ENCODE measurements around the gene DOCK2.
"Not testable (repeated sequence)": the region's sequence is repeated elsewhere in the genome, so short reads cannot be mapped to it uniquely, and the experiment has no call there.

DOCK2 gene

GRCh38 chr5:169789417-169789940 is 152.4 kb downstream of the DOCK2 start:
- no peak for DNase-seq (ENCODE audit: low spot score)

DNA sequence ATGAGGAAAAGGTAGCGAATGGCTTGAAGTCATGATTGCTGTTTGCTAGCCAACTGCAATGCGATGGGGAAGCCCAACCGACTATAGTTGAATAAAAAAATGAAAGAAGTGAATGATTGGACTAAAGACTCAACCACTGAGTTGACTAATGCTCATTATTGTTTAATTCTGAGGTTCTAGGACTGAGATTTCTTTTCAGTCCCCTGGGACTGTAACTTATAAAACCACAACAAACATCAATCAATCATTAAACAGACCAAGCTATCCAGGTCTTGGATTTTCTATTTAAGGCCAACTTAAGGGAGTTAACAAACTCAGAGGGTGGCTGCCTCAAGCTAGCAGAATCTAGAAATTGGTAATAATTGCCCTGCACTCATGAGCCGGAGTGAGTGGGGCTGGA is 154.2 kb downstream of the DOCK2 start:
- no peak for DNase-seq (ENCODE audit: low spot score)

DNA sequence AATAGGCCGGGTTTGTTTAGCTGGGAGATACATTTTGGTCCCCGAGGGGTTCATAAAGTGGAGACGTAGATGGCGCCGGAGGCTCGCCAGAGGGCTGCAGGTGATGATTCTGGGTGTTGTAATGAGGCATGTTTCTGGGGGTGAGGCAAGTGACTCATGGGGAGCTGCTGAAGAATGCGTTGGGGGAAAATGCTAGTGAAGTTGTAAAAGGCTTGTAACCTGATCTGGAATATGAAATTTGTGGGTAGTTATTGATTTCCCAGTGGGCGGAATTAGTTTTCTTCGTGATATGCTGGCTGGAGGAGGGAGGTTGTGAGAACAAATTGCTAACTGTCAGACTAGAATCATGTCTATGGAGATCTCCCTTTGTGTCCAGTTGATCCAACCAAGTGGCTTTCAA is 158.3 kb downstream of the DOCK2 start:
- DNase-seq (ENCODE audit: low spot score): no peak

DNA sequence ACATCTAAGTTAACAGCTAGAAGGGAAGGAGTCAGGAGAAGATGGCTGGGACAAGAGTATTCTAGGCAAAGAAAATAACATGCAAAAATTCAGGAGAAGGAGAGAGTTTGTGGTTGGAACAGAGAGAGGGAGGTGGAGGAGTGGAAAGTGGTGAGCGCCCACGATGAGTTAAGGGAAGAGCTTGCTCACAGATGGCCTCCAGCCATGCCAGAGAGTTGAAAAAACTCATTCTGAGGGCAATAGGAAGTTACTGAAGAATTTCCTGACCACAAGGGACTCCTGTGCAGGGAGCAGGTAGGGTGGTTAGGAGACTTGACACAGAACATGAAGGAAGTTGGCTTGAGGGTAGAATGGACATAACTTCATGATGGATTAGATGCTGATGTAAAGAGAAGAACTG is 159.7 kb downstream of the DOCK2 start:
- no peak for DNase-seq (ENCODE audit: low spot score)

- no peak for DNase-seq (ENCODE audit: low spot score)
Observed at GRCh38 chr5:169797577-169797976, 160.5 kb downstream of the DOCK2 start.

GRCh38 chr5:169798438-169798837 is 161.4 kb downstream of the DOCK2 start:
- DNase-seq (ENCODE audit: low spot score): no peak

DNA sequence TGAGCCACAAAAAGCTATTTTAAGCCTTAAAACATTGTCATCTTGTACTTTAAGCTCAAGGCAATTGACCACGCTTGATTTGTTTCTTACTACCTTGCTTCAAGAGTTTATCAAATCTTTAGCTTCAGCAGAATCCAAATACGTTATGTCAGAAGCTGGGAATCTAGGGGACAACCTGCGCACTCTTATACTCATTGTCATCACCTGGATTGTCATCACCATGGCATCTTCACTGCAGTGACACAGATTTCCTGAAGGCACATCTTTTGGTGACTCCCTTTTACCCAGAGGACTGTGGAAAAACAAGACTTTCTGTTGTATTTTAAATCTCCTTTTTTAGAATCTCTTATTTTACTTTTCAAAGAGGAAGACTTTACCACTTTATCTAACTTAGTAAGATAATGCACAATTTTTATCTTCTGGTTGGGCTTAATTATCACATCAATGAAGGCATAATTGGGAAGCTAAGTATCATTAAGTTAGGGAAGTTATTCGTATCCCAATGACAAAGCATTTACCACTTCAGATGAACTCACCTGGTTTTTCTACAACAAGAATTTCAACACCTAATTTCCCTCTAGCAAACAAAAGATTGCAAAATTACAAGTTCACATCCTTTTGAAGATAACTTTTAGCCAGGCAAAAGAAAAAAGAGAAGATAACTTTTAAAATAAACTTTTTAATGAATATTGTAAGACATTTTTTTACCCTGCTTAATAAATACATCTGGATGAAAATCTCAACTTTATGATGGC is 162.0 kb downstream of the DOCK2 start:
- no peak for DNase-seq (ENCODE audit: low spot score)

DNA sequence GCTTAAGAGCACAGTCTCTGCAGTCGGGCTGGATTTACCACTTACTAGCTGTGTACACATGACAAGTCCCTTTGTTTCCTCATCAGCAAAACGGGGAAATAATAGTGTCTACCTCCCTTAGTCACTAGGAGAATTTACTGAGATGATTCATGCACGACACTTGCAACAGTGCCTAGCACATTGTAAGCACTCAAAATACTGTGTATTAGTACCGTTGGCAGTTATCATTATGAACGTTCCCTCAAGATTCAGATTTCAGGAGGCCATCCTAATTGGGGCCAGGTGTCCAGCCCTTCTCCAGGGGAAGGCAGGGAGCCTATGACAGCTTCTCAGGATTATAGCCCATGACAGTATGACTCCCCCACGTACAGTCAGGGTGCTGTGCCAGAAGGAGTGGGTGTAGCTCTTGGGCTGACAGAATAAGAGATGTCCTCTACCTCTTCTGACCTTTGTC is 164.3 kb downstream of the DOCK2 start:
- DNase-seq (ENCODE audit: low spot score): no peak

DNA sequence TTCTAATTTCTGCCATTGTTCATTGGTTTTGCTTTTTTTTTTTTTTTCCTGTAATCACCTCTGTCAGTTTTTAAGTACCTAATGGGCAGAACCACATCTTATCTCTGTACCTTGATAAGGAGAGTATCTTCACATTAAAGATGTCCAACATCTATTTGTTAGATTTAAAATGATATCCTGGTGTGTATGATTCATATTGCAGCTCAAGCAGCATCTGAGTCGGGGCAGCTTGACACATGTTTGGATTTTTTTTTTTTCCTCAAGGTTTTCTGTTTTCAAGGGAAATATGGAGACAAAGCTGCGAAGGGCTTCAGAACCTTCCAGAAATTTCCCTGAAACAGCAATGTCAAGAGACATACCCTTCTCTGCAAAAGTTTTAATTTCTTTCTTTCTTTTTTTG is 164.7 kb downstream of the DOCK2 start:
- no peak for DNase-seq (ENCODE audit: low spot score)

- no peak for DNase-seq (ENCODE audit: low spot score)
Observed at GRCh38 chr5:169803077-169803981, 166.3 kb downstream of the DOCK2 start.

- DNase-seq (ENCODE audit: low spot score): no peak
Observed at GRCh38 chr5:169804861-169805260, 167.8 kb downstream of the DOCK2 start.

DNA sequence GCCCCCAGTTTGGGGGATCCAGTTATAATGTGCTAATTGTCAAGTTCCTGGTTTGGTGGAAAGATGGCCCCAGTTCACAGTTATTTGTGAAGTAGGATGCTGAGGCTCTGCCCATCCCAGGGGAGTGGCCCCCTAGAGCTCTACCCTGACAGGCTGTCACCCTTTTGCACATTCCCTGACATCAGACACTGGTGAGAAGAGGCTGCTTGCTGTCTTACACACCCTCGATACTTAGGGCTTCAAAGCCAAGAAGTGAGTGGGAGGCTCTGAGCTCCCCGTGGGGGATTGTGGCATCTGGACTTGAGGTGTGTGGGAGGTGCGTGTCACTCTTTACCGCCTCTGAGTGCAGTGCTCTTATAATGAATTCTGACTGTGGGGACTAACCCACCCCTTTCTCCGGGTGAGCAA is 168.5 kb downstream of the DOCK2 start:
- DNase-seq (ENCODE audit: low spot score): no peak

GRCh38 chr5:169805937-169806700 is 169.0 kb downstream of the DOCK2 start:
- DNase-seq (ENCODE audit: low spot score): no peak

DNA sequence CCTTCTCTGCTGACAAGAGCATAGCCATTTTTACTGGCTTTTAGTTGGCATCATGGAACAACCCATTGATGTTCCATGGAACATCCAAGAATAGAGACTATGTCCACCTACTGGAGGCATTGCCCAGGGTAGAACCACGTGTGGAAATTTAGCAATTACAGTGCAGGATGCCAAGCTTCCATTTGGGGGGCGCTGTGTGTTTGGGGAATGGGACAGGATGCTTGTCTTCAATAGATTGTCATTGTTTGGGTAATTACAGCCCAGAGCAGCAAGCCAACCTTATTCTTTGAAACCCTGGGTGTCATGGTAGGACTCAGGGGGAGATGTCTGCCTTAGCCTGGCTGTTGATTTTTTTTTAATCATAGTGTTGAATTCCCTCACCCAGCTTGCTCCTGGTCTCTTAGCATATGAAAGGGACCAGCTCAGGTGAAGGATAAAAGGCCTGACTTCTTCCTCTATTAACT is 171.1 kb downstream of the DOCK2 start:
- DNase-seq (ENCODE audit: low spot score): no peak

GRCh38 chr5:169808880-169809279 is 171.8 kb downstream of the DOCK2 start:
- not testable (repeated sequence) for DNase-seq (ENCODE audit: low spot score)

DNA sequence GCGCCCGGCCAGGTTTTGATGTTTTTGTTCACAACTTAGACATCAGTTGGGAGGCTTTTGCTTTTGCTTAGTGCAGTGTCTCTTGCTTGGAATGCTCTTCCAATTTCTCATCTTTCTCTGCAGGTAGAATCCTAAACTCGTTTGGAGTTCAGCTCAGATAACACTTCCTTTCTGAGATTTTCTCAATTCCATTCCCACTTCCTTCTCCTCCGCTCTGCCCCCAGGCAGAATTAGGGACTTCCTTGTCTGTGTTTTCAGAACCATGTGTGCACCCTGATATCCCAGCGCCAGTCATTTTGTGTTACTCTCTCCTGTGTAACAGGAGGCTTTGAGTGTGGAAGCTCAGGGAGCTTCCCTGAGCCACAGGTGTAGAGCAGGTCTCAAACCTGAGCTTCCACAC is 172.2 kb downstream of the DOCK2 start:
- no peak for DNase-seq (ENCODE audit: low spot score)

- DNase-seq (ENCODE audit: low spot score): no peak
Observed at GRCh38 chr5:169810524-169810923, 173.4 kb downstream of the DOCK2 start.

DNA sequence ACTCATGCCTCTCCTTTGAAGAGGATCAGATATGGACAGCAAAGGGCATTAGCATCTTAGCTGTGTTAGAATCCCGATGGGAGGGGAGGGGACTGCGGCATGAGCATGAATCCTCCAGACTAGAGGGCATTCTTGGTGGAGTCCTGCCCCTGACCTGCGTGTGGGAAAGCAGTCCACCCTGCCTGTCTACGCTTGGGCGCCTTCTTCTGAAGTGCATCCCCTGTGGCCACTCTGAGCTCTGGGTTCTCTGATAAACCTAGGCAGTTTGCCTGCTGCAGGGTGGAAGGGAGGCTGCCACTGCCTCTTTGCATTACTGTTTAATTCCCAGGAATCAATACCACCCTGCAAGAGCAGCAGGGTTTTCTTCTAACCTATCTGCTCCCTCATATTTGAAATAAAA is 173.9 kb downstream of the DOCK2 start:
- no peak for DNase-seq (ENCODE audit: low spot score)

DNA sequence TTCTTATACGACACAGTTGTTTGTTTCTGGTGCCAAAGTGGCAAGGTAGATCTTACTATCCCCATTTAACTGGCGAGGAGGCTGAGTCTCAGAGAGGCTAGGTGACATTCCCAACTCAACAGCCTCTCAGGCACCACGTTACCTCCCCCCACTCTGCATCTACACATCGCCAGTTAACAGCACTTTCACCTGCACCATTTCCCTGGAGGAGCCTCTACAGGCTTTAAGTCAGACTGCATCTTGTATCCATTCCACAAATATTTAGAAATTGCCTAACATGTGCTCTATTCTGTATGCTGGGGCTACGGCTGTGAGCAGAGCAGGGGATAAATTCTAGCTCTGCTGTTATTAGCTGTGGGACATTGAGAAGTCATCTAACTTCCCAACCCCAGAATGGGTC is 174.6 kb downstream of the DOCK2 start:
- DNase-seq (ENCODE audit: low spot score): no peak

- no peak for DNase-seq (ENCODE audit: low spot score)
Observed at GRCh38 chr5:169812786-169813185, 175.7 kb downstream of the DOCK2 start.

DNA sequence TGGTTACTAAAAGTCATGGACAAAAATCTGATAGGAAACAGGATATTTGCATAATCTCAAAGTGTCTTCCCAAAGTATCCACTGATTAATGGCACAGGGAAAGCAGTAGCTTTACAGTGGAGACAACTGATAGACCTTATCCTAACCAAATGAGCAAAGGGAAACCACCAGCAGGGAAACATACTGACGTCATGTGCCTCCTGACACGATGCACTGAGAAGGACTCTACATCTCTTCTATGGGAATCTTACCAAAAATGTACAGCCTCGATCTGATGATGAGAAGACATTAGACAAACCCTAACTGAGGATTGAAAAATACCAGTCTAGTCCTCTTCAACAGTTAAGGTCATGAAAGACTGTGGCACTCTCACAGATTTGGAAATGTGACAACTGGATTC is 177.0 kb downstream of the DOCK2 start:
- DNase-seq (ENCODE audit: low spot score): no peak

GRCh38 chr5:169814522-169814921 is 177.4 kb downstream of the DOCK2 start:
- no peak for DNase-seq (ENCODE audit: low spot score)
